EL (cell line): ENCODE results near the gene EYA2.

Experiments
- DNase-seq: peaks from one replicate; pipeline ENCODE4 v3.0.0-alpha.2; 2016

The EYA2 gene

DNA sequence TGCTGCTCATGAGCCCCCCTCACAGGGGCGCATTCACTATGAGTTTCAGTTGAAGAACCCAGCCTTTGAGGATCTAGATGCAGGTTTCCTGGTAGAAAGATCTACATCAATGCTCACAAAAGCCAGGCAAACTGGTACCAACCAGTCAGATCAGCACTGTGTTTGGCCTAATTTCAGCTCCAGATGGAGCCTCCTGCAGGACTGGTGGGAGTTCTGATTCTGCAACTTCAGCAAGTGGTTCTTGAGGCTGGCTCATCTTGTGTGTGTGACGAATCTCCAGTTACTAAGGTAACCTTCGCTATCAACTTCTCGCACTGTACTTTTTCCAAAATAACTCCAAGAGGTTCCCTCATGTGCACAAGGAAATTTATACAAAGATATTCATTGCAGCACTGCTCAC is 343.1 kb downstream of the EYA2 start:
- no peak for DNase-seq
